Activated gamma-delta T cell (primary cell): ENCODE measurements around the gene SSU72.
"Not testable (repeated sequence)": the region's sequence is repeated elsewhere in the genome, so short reads cannot be mapped to it uniquely, and the experiment has no call there.

ENCODE experiments used
- DNase-seq: peaks from one replicate; lab custom pipeline; 2025; lab: John Stamatoyannopoulos, UW

SSU72 gene

GRCh38 chr1:1558591-1558990 is 16.1 kb downstream of the SSU72 start:
- DNase-seq: no peak

GRCh38 chr1:1557688-1558087 is 17.0 kb downstream of the SSU72 start:
- DNase-seq: not testable (repeated sequence)

GRCh38 chr1:1556961-1557360 is 17.7 kb downstream of the SSU72 start:
- DNase-seq: not testable (repeated sequence)

GRCh38 chr1:1556505-1556904 is 18.2 kb downstream of the SSU72 start:
- no peak for DNase-seq

GRCh38 chr1:1554926-1555915 is 19.4 kb downstream of the SSU72 start:
- no peak for DNase-seq

GRCh38 chr1:1554550-1554925 is 20.1 kb downstream of the SSU72 start:
- no peak for DNase-seq

GRCh38 chr1:1553821-1554494 is 20.7 kb downstream of the SSU72 start:
- no peak for DNase-seq

GRCh38 chr1:1552263-1552639 is 22.4 kb downstream of the SSU72 start:
- no peak for DNase-seq

GRCh38 chr1:1551524-1552262 is 23.0 kb downstream of the SSU72 start:
- DNase-seq: no peak

- DNase-seq: no peak
Measured at GRCh38 chr1:1550591-1551432, 23.9 kb downstream of the SSU72 start.

GRCh38 chr1:1550087-1550486 is 24.6 kb downstream of the SSU72 start:
- no peak for DNase-seq

- no peak for DNase-seq
Measured at GRCh38 chr1:1548591-1548990, 26.1 kb downstream of the SSU72 start.

- no peak for DNase-seq
Measured at GRCh38 chr1:1547476-1547875, 27.2 kb downstream of the SSU72 start.

GRCh38 chr1:1547011-1547410 is 27.7 kb downstream of the SSU72 start:
- DNase-seq: no peak

GRCh38 chr1:1545946-1546737 is 28.5 kb downstream of the SSU72 start:
- DNase-seq: no peak

- DNase-seq: no peak
Measured at GRCh38 chr1:1544544-1544943, 30.1 kb downstream of the SSU72 start.

- DNase-seq: no peak
Measured at GRCh38 chr1:1543706-1544099, 31.0 kb downstream of the SSU72 start.

- no peak for DNase-seq
Measured at GRCh38 chr1:1542766-1543705, 31.6 kb downstream of the SSU72 start.

- DNase-seq: no peak
Measured at GRCh38 chr1:1541956-1542765, 32.5 kb downstream of the SSU72 start.
